Dedifferentiated amniotic fluid mesenchymal stem cell (primary cell): ENCODE data around the gene AP2A1.

Source experiments
- DNase-seq: peaks from one replicate; pipeline ENCODE4 v3.0.0-alpha.2; 2016; ENCODE audit errors: extremely low spot score

Gene AP2A1

GRCh38 chr19:49855676-49856573 lies 89.1 kb downstream of the AP2A1 start:
- DNase-seq: no peak

- no peak for DNase-seq
These were observed 89.8 kb downstream of the AP2A1 start for GRCh38 chr19:49856574-49857021.
